Measurements from ENCODE around the gene EZH2. TPM values are rescaled to one million over a fixed set of nuclear protein-coding genes. Genes with fewer than 3 reads are reported as not detected.
A peak's percentile ranks its signal among the peaks of the same experiment; 100 is the strongest.

EZH2 gene
- total and polyA plus RNA-seq, 2 of the 4 experiments (the other 2 are of a cell fraction): 13.1 to 19.8 TPM

DNA sequence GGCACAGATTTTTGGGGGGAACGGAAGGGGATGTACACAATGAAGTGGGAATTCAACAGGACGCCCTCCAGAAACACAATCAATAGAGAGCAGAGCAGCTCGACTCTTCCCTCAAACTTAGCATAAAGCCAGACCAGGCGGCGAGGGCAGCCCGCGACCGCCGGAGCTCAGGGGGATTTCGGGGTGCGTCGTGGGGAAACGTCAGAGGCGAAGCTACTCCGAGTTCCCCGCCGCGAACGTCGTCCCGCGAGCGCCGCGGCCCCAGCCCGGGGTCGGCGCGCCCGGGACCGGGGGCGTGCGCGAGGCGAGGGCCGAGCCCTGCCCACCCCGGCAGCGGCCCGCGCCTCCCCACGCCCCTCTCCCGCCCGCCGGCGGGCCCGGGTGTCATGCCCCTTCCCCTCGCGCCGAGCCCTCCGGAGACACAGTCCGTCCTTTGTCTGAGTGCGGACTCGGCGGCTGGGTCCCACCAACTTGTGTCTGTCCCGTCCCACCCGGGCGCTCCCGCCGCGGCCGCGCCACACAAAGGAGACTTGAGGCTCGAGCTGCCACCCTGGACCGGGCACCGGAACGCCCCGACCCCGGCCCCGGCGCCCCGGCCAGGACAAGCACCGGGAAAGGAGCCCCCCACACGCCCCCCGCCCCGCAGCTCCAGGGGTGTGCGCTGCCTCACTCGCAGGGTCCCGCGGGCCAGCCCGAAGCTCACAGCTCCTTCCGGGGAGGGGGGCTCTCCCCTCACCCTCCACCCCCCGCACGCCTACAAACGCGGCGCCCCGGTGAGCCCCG is 634 bp downstream of the EZH2 start:
- DNase-seq (no peak), ATAC-seq (ENCODE audit: low read depth) (peak; percentile 8)
- H3K18ac ChIP-seq (ENCODE audit: low read depth, low read length): no peak overlapping the region
- H4K91ac ChIP-seq (ENCODE audit: insufficient read depth, low read depth, low read length): no peak overlapping the region
- H4K8ac ChIP-seq (ENCODE audit: low read depth in 2 of 2, low read length in 2 of 2): no peak overlapping the region
- H3K4ac ChIP-seq (ENCODE audit: low read depth, low read length): peak overlapping the region; percentile 16; the same call in 1 of the 2 replicates
- H3K4me2 ChIP-seq (ENCODE audit: low read depth, low read length): peak overlapping the region; percentile 95
- no peak overlapping the region for H2AK5ac ChIP-seq (ENCODE audit: low read depth, low read length)
- POLR2A ChIA-PET (ENCODE audit: unreplicated experiment): no interaction called here
- H3K9me3 ChIP-seq (ENCODE audit: control insufficient read depth, insufficient read depth, low read length): no peaks in the 10 kb centered on the region
- H2BK15ac ChIP-seq (ENCODE audit: low read depth, low read length): no peak overlapping the region
- CTCF ChIA-PET: interaction anchor here (1.3 kb wide), 1 partner anchor 27 kb away, joined by 5 read pairs; no protein-coding TSS in a partner anchor
- peak overlapping the region; percentile 60 for H3K27ac ChIP-seq (ENCODE audit: insufficient read depth, low read length)
- H2AK9ac ChIP-seq (replicated peaks; ENCODE audit: low read depth, low read length, poor library complexity): peak overlapping the region; percentile 86
- no peaks in the 10 kb centered on the region; the same call in 1 of the 2 replicates for H4K20me1 ChIP-seq (ENCODE audit: insufficient read depth, low read length)
- in situ Hi-C loops (cut with MboI; ENCODE audit: low sequenced_read_pairs) (no loop called here), dilution Hi-C loops (cut with HindIII; ENCODE audit: low sequenced_read_pairs, unreplicated experiment) (no loop called here), intact Hi-C loops (cut with micrococcal nuclease) (loop anchor here (1.0 to 5.0 kb wide), 6 partner anchors 58 to 309 kb away; partner anchors contain the start of gene CUL1)
- H3K4me1 ChIP-seq (ENCODE audit: control insufficient read depth, insufficient read depth, low read length): peaks cover 2% of the 10 kb centered on the region; the same call in 1 of the 2 replicates
- H3K9me1 ChIP-seq (ENCODE audit: insufficient read depth, low read length): no peaks in the 10 kb centered on the region
- WGBS, 2 experiments (ENCODE audit: extremely low coverage in 2 of 2, insufficient read length in 1 of 2): 1% methylated on average over 40 of the region's 88 CpGs; no CpG with 5 or more reads in 1 of the 2 experiments
- H3K79me1 ChIP-seq (ENCODE audit: low read depth in 1 of 2, low read length in 2 of 2): peaks cover 6 to 14% of the 10 kb centered on the region in 2 experiments; a peak in 2 of 4 replicates
- no peak overlapping the region for H3K14ac ChIP-seq (replicated peaks; ENCODE audit: low read depth, low read length)
- no peaks in the 10 kb centered on the region for H3K36me3 ChIP-seq (ENCODE audit: control insufficient read depth, insufficient read depth, low read length)
- peak overlapping the region; percentile 83 for H3K9ac ChIP-seq (ENCODE audit: low read depth, low read length)
- H3K27me3 ChIP-seq (ENCODE audit: control insufficient read depth, insufficient read depth, low read length): no peaks in the 10 kb centered on the region
- H2BK120ac ChIP-seq (ENCODE audit: low read depth, low read length): no peak overlapping the region
- H3K56ac ChIP-seq (ENCODE audit: extremely low read depth, insufficient read depth, low read length): peak overlapping the region; percentile 41; the same call in 1 of the 2 replicates
- H2BK20ac ChIP-seq (ENCODE audit: low read depth, low read length): no peak overlapping the region
- peak overlapping the region; percentile 71; the same call in 1 of the 2 replicates for H3K23ac ChIP-seq (ENCODE audit: low read depth, low read length)
- no peak overlapping the region for H4K5ac ChIP-seq (ENCODE audit: low read depth, low read length)
- peak overlapping the region; percentile 27 for H2BK5ac ChIP-seq (ENCODE audit: low read depth, low read length, poor library complexity, severe bottlenecking)
- H3K4me3 ChIP-seq (ENCODE audit: insufficient read depth, low read depth, low read length): peak overlapping the region; percentile 95
- H2AFZ ChIP-seq (replicated peaks; ENCODE audit: low read length, poor library complexity): peak overlapping the region; percentile 84
- BruUV-seq (replicated peaks): no TSS peak
- TF ChIP-seq MAZ (IDR thresholded peaks at IDR 0.05; ENCODE audit: borderline replicate concordance, low read depth, low read length) (no peak), CHD1 (IDR thresholded peaks at IDR 0.05; ENCODE audit: low read depth, low read length) (no peak), RAD21 (IDR thresholded peaks at IDR 0.05; ENCODE audit: low read length) (no peak), CEBPB (IDR thresholded peaks at IDR 0.05; ENCODE audit: low read depth, low read length) (no peak), ELK1 (IDR thresholded peaks at IDR 0.05; ENCODE audit: borderline replicate concordance, low read depth, low read length) (no peak), MXI1 (IDR thresholded peaks at IDR 0.05; ENCODE audit: borderline replicate concordance, low read depth, low read length) (no peak), RCOR1 (IDR thresholded peaks at IDR 0.05; ENCODE audit: insufficient replicate concordance, low read length) (no peak), BHLHE40 (IDR thresholded peaks at IDR 0.05; ENCODE audit: low read depth, low read length) (no peak), USF2 (IDR thresholded peaks at IDR 0.05; ENCODE audit: low read depth, low read length) (no peak), MAFK (IDR thresholded peaks at IDR 0.05; ENCODE audit: low read depth, low read length) (no peak), NFE2L2 (IDR thresholded peaks at IDR 0.05; ENCODE audit: low read depth, low read length) (no peak), POLR2A (IDR thresholded peaks at IDR 0.05; ENCODE audit: low read depth, low read length) (no peak), FOS (IDR thresholded peaks at IDR 0.05; ENCODE audit: low read depth, low read length) (no peak), RFX5 (IDR thresholded peaks at IDR 0.05; ENCODE audit: low read depth, low read length) (no peak), SMC3 (IDR thresholded peaks at IDR 0.05; ENCODE audit: low read depth, low read length) (no peak)
